HepG2 (cell line): ENCODE measurements around the gene SPRYD3. TPM values are rescaled to one million over a fixed set of nuclear protein-coding genes. Genes with fewer than 3 reads are reported as not detected.
A peak's percentile ranks its signal among the peaks of the same experiment; 100 is the strongest.

Experiments
- ARID5B ChIP-seq: IDR thresholded peaks from 2 replicates; pipeline ENCODE4 v1.4.0; 2020; ENCODE audit warnings: mild to moderate bottlenecking, missing genetic modification reagents
- CBX2 ChIP-seq, 2 experiments: fragments of 200-600 bp in 1 of 2; sonication (generic); formaldehyde crosslinking in 1 of 2; IDR thresholded peaks; 2 replicates each; pipeline versions ENCODE4 v1.7.0 to v1.8.1; 2018 to 2022; ENCODE audit warnings: low read depth in 2 of 2, low read length in 1 of 2, mild to moderate bottlenecking in 1 of 2, missing genetic modification reagents in 1 of 2
- DPF2 ChIP-seq: sonication (generic); formaldehyde crosslinking; IDR thresholded peaks from 2 replicates; pipeline ENCODE4 v1.4.0; 2020; ENCODE audit warnings: mild to moderate bottlenecking, low read depth, missing genetic modification reagents, borderline replicate concordance
- FOXP1 ChIP-seq, 2 experiments: fragments of 450-650 bp in 1 of 2; IDR thresholded peaks; 2 replicates each; pipeline ENCODE4 v1.6.1; 2017 to 2018; ENCODE audit warnings: antibody characterized with exemption in 1 of 2
- GMEB2 ChIP-seq: IDR thresholded peaks from 2 replicates; pipeline ENCODE4 v1.6.1; 2016; ENCODE audit warnings: missing biosample characterization, missing genetic modification reagents, low read depth
- HDAC2 ChIP-seq: sonication (generic); formaldehyde crosslinking; IDR thresholded peaks from 2 replicates; pipeline ENCODE4 v1.4.0; 2020; ENCODE audit warnings: missing genetic modification reagents
- HHEX ChIP-seq: IDR thresholded peaks from 2 replicates; pipeline ENCODE4 v1.6.1; 2016; ENCODE audit warnings: control low read depth
- KMT2B ChIP-seq: IDR thresholded peaks from 2 replicates; pipeline ENCODE4 v1.6.1; 2016; ENCODE audit warnings: missing genetic modification reagents, missing compliant biosample characterization
- MED1 ChIP-seq: sonication (generic); formaldehyde crosslinking; IDR thresholded peaks from 2 replicates; pipeline ENCODE4 v1.4.0; 2020; ENCODE audit warnings: missing genetic modification reagents
- MZF1 ChIP-seq: sonication (generic); formaldehyde crosslinking; IDR thresholded peaks from 2 replicates; pipeline ENCODE4 v1.8.1; 2023; ENCODE audit warnings: mild to moderate bottlenecking, missing genetic modification reagents, borderline replicate concordance
- NR2C2 ChIP-seq: sonication (generic); formaldehyde crosslinking; IDR thresholded peaks from 2 replicates; pipeline ENCODE4 v1.4.0; 2020; ENCODE audit warnings: missing genetic modification reagents, mild to moderate bottlenecking, moderate library complexity, borderline replicate concordance
- PHB2 ChIP-seq: fragments of 450-650 bp; IDR thresholded peaks from 2 replicates; pipeline ENCODE4 v1.6.1; 2018; ENCODE audit not compliant: partially characterized antibody
- SALL1 ChIP-seq: sonication (generic); formaldehyde crosslinking; IDR thresholded peaks from 2 replicates; pipeline ENCODE4 v1.8.0; 2022; ENCODE audit warnings: mild to moderate bottlenecking, missing genetic modification reagents
- SMARCC2 ChIP-seq: fragments of 450-650 bp; IDR thresholded peaks from 2 replicates; pipeline ENCODE4 v1.6.1; 2017; ENCODE audit warnings: antibody characterized with exemption, mild to moderate bottlenecking
- TCF7L2 ChIP-seq: IDR thresholded peaks from 2 replicates; pipeline ENCODE4 v1.6.1; 2011; ENCODE audit warnings: mild to moderate bottlenecking, low read depth, low read length, moderate library complexity
- TEF ChIP-seq: sonication (generic); formaldehyde crosslinking; IDR thresholded peaks from 2 replicates; pipeline ENCODE4 v1.5.0; 2020; ENCODE audit warnings: missing genetic modification reagents
- ZFX ChIP-seq: sonication (generic); formaldehyde crosslinking; IDR thresholded peaks from 2 replicates; pipeline ENCODE4 v1.4.0; 2020; ENCODE audit warnings: mild to moderate bottlenecking, low read depth, missing genetic modification reagents, moderate library complexity
- ZNF746 ChIP-seq: sonication (generic); formaldehyde crosslinking; IDR thresholded peaks from 2 replicates; pipeline ENCODE4 v1.8.0; 2022; ENCODE audit warnings: mild to moderate bottlenecking, missing genetic modification reagents
- ZNF775 ChIP-seq: sonication (generic); formaldehyde crosslinking; IDR thresholded peaks from 2 replicates; pipeline ENCODE4 v1.4.0; 2020; ENCODE audit warnings: missing genetic modification reagents, mild to moderate bottlenecking, moderate library complexity, borderline replicate concordance
- ZNF788 ChIP-seq: sonication (generic); formaldehyde crosslinking; IDR thresholded peaks from 2 replicates; pipeline ENCODE4 v1.5.0; 2020; ENCODE audit warnings: mild to moderate bottlenecking, missing genetic modification reagents, borderline replicate concordance
- ZNF850 ChIP-seq: sonication (generic); formaldehyde crosslinking; conservative IDR thresholded peaks from 2 replicates; pipeline ENCODE4 v1.9.0; 2021; ENCODE audit warnings: mild to moderate bottlenecking, missing genetic modification reagents
- polyA plus RNA-seq, 8 experiments: library from polyadenylated mRNA; depleted of rRNA in 3 of 8; stranded (reverse) in 7 of 8; unstranded in 1 of 8; fragments of >200 nt; fragmentation: Illumina TruSeq in 4 of 8; extraction: Trizol in 4 of 8; gene quantifications; 2 replicates each; pipeline versions ENCODE4 v1.2.1 to v1.2.3, GENCODE V29; 2011 to 2016; ENCODE audit warnings: low read depth in 4 of 8, missing spikeins in 1 of 8, mixed read lengths in 1 of 8; ENCODE audit not compliant: insufficient read depth in 1 of 8
- total RNA-seq, 5 experiments: library from RNA; depleted of rRNA; stranded (reverse); fragments of >200 nt; fragmentation: Illumina TruSeq; extraction: Trizol; gene quantifications; 2 replicates each; pipeline ENCODE4 v1.2.3, GENCODE V29; 2016; ENCODE audit warnings: low read depth in 1 of 5
- TF ChIP-seq, protein P1 (sequence below): sonication (generic); formaldehyde crosslinking; conservative IDR thresholded peaks from 2 replicates; pipeline ENCODE4 v1.4.0; 2020; ENCODE audit warnings: mild to moderate bottlenecking, missing genetic modification reagents, moderate library complexity

SPRYD3 gene
- total and polyA plus RNA-seq, 2 of the 13 experiments (the other 11 are each of a cell fraction or from before 2014, with no cell fraction given): 9.0 to 9.2 TPM

DNA sequence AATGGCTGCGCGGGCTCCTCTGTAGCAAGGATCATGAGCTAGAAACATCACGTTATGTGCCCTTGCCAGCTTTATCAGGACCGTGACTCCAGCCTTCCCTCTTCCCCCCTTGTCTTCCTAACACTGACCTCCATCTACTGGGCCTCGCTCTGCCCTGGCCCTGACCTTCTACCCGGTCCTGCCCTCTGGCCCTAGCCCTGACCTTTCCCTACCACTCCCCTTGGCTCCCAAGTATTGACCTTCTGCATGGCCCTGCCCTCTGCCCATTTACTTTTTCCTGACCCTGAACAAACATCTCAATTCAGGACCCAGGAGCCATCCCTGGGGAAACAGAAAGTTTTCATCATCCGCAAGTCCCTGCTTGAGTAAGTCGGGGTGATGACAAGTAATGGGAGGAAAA is 26.1 kb upstream of the SPRYD3 start (continued):
- TF ChIP-seq PHB2 (no peak), SMARCC2 (no peak), ZNF746 (CRISPR knock-in tag) (0 out of 2 replicates have a peak, but pooled peaks have one; percentile 57), NR2C2 (CRISPR knock-in tag) (peak; percentile 81), ZNF788 (CRISPR knock-in tag) (peak; percentile 37; the same call in 1 of the 2 replicates), ZNF775 (CRISPR knock-in tag) (no peak), ZNF850 (CRISPR knock-in tag) (no peak), HHEX (CRISPR knock-in tag) (no peak), HDAC2 (CRISPR knock-in tag) (no peak), FOXP1 (IDR thresholded peaks at IDR 0.05) (no peak), FOXP1 (CRISPR knock-in tag; IDR thresholded peaks at IDR 0.05) (peak; percentile 28; the same call in 1 of the 2 replicates), TCF7L2 (no peak), DPF2 (0 out of 2 replicates have a peak, but pooled peaks have one; percentile 31), GMEB2 (CRISPR knock-in tag) (no peak), CBX2 (IDR thresholded peaks at IDR 0.05; ENCODE audit: low read depth, low read length) (no peak), CBX2 (CRISPR knock-in tag; IDR thresholded peaks at IDR 0.05; ENCODE audit: low read depth) (no peak), SALL1 (CRISPR knock-in tag) (peak; percentile 69; the same call in 1 of the 2 replicates), ZFX (CRISPR knock-in tag) (no peak), MED1 (CRISPR knock-in tag) (no peak; the same call in 1 of the 2 replicates), TEF (CRISPR knock-in tag) (no peak), KMT2B (no peak), ARID5B (CRISPR knock-in tag) (peak; percentile 50), MZF1 (CRISPR knock-in tag) (no peak)
- TF ChIP-seq, protein P1, sequence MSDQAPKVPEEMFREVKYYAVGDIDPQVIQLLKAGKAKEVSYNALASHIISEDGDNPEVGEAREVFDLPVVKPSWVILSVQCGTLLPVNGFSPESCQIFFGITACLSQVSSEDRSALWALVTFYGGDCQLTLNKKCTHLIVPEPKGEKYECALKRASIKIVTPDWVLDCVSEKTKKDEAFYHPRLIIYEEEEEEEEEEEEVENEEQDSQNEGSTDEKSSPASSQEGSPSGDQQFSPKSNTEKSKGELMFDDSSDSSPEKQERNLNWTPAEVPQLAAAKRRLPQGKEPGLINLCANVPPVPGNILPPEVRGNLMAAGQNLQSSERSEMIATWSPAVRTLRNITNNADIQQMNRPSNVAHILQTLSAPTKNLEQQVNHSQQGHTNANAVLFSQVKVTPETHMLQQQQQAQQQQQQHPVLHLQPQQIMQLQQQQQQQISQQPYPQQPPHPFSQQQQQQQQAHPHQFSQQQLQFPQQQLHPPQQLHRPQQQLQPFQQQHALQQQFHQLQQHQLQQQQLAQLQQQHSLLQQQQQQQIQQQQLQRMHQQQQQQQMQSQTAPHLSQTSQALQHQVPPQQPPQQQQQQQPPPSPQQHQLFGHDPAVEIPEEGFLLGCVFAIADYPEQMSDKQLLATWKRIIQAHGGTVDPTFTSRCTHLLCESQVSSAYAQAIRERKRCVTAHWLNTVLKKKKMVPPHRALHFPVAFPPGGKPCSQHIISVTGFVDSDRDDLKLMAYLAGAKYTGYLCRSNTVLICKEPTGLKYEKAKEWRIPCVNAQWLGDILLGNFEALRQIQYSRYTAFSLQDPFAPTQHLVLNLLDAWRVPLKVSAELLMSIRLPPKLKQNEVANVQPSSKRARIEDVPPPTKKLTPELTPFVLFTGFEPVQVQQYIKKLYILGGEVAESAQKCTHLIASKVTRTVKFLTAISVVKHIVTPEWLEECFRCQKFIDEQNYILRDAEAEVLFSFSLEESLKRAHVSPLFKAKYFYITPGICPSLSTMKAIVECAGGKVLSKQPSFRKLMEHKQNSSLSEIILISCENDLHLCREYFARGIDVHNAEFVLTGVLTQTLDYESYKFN (CRISPR knock-in tag): peak; percentile 66
